ENCODE measurements around the gene SPATA13.
"Not testable (repeated sequence)": the region's sequence is repeated elsewhere in the genome, so short reads cannot be mapped to it uniquely, and the experiment has no call there.

The SPATA13 gene

GRCh38 chr13:24327598-24327997 is 167.1 kb downstream of the SPATA13 start:
- DNase-seq: not testable (repeated sequence)

- DNase-seq: no peak
Measured at GRCh38 chr13:24328145-24328544, 167.6 kb downstream of the SPATA13 start.

DNA sequence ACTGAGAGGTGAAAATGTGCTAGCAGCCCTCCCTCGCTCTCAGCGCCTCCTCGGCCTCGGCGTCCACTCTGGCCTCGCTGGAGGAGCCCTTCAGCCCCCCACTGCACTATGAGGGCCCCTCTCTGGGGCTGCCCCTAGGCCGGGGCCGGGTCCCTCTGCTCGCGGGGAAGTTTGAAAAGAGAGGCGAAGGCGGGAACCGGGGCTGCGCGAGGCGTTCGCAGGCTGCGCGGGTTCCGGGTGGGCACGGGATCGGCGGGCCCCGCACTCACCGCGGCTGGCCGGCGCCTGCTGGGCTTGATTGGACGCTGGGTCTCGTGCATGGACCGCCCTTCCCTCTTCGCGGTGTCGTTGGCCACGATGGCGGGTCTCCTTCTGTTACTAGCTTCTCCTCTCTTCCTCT is 178.2 kb downstream of the SPATA13 start:
- no peak for DNase-seq

- DNase-seq: no peak
Measured at GRCh38 chr13:24339937-24340607, 179.6 kb downstream of the SPATA13 start.

DNA sequence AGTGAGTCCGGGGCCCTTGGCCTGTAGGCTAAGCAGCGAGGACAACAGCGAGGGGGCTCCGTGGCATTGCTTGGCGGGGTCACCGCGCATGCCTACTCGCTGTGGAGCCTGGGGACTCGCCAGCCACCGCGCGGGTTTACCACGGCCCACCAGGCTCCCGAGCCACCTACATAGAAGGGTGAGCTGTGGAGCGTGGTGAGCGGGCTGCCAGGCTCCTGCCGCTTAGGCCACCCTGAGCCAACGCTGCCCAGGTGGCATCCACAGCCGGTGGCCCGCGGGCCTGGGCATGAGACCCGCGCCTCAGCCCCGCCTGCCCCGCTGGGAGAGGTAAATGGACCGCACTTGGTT is 180.1 kb downstream of the SPATA13 start:
- DNase-seq: no peak

DNA sequence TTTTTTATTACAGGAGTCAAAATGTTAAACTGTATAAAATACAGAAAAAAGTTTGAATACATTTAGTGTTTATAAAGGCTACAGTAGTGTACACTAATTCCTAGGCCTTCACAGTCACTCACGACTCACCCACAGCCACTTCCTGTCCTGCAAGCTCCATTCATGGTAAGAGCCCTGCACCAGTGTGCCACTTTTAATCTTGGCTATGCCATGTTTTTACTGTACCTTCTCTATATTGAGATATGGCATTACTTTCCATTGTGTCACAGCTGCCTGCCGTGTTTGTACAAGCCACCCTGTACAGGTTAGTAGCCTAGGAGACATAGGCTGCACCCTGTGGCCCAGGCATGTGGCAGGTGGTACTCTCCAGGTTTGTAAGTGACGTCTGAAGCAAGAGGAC is 180.9 kb downstream of the SPATA13 start:
- DNase-seq: no peak

DNA sequence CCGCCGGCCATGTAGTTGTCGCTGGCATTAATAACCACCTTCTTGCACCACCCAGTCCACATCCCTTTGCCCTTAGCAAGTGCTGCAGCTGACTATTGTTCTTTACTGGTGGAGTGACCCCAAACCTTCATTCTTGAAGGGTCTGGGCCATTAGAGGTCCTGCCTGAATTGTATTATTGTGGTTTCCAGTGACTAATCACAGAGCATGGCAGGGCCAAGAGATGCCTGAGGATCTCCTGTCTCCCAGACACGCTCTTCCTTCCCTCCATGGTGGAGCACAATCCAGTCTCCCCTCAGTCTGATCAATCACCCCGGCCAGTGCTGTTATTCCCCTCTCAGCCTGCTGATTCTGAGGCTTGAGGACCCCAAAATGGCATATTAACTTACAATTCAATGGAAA is 187.9 kb downstream of the SPATA13 start:
- DNase-seq: no peak

DNA sequence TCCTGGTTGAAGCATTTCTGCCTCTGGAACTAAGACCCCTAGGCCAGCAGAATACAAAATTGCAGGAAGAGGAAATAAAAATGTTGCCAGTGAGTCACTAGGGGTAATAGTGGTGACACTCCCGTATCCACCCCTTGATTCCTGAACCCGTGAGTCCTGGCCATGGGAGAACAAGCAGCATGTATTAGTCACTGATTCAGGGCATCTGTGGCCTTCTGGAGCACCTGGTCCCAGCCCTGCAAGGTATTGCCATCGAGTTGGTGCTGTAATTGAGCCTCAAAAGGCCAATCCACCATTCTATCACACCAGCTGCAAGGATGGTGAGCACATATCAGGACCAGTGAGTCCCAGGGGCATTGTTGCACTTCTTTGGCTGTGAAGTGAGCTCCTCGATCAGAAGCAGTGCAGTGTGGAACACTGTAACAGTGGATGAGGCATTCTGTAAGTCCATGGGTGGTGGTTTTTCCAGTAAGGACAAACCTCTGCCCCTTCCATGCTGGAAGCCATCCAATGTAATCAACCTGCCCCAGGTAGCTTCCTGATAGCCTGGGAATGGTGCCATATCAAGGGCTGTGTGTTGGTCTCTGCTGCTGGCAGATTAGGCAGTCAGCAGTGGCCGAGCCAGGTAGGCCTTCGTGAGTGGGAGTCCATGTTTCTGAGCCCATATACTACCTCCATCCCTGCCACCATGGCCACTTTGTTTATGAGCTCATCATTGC is 188.4 kb downstream of the SPATA13 start:
- DNase-seq: no peak

GRCh38 chr13:24349778-24350664 is 189.5 kb downstream of the SPATA13 start:
- DNase-seq: not testable (repeated sequence)

DNA sequence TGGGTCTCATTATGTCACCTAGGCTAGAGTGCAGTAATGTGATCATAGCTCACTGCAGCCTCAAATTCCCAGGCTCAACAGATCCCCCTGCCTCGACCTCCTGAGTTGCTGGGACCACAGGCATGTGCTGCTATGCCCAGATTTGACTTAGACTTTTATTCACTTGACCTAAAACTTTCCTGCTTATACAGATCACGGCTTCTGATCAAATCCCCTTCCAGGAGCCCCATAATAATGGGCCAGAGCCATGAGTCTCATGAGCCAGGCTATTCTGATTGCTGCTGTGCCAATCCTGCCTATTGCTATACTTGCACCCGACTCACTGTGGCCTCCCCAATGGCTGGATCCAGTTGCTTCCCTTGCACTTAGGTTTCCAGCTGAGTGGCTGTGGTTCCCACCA is 190.9 kb downstream of the SPATA13 start:
- no peak for DNase-seq

DNA sequence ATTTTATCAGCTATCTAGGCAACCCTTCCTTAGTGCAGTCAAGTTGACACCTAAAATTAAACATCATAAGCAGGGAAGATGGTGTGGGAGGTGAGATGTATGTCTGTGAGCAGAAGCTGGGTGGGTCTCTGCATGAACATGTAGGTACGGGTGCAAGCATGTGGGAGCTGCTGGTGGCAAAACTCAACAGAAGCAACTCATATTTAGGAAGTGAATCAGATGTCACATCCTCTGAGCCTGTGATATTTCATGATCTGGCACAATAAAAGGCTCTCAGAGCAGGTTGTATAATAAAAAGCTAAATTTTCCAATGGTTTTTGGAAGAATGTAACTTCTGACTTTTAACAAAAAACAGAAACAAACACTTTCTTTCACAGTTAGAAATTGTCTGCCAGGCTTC is 193.2 kb downstream of the SPATA13 start:
- no peak for DNase-seq

GRCh38 chr13:24355103-24355502 is 194.6 kb downstream of the SPATA13 start:
- no peak for DNase-seq

DNA sequence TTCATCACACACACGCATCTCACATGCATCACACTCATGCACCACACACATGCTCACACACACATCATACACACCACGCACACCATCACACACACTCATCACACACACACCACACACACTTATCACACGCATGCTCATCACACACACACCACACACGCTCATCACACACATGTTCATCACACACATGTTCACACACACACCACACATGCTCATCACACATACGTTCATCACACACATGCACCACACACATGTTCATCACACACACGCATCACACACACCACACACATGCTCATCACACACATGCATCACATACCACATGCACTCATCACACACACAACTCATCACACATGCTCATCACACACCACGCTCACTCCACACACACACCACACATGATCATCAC is 195.8 kb downstream of the SPATA13 start:
- DNase-seq: no peak
